ENCODE measurements around the gene MTFP1.

DNA sequence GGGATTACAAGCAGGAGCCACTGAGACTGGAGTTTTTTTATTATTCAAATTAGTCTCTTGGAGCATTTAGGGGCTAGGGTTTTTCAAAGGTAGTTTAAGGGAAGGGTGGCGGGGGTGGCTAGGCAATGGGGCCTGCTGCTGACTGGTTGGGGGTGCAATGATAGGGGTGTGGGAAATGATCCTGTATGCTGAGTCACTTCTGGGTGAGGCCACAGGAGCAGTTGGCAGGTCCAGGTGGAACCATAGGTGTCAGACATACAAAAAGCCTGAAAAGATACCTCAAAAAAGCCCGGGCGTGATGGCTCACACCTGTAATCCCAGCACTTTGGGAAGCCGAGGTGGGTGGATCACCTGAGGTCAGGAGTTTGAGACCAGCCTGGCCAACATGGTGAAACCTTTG lies 13.7 kb downstream of the MTFP1 start:
- TF ChIP-seq, protein P1, sequence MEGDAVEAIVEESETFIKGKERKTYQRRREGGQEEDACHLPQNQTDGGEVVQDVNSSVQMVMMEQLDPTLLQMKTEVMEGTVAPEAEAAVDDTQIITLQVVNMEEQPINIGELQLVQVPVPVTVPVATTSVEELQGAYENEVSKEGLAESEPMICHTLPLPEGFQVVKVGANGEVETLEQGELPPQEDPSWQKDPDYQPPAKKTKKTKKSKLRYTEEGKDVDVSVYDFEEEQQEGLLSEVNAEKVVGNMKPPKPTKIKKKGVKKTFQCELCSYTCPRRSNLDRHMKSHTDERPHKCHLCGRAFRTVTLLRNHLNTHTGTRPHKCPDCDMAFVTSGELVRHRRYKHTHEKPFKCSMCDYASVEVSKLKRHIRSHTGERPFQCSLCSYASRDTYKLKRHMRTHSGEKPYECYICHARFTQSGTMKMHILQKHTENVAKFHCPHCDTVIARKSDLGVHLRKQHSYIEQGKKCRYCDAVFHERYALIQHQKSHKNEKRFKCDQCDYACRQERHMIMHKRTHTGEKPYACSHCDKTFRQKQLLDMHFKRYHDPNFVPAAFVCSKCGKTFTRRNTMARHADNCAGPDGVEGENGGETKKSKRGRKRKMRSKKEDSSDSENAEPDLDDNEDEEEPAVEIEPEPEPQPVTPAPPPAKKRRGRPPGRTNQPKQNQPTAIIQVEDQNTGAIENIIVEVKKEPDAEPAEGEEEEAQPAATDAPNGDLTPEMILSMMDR (IDR thresholded peaks at IDR 0.05; ENCODE audit: borderline replicate concordance, extremely low read depth, low read length, poor library complexity, severe bottlenecking), result no peak
- TF ChIP-seq EZH2 (IDR thresholded peaks at IDR 0.05; ENCODE audit: borderline replicate concordance, low read depth, low read length, severe bottlenecking), result no peak

All from DND-41 (cell line).